RKO (cell line): ENCODE results near the gene HEXB.

ENCODE experiments used
- DNase-seq: peaks from one replicate; pipeline ENCODE4 v3.0.0-alpha.2; 2016; ENCODE audit warnings: low spot score

Gene HEXB

GRCh38 chr5:74684900-74685851 is at the start of gene HEXB:
HEXB (plus strand) TSS chr5:74685233; CDS start chr5:74685261, 28 bp downstream.
- DNase-seq: peak; percentile 93

- no peak for DNase-seq
Measured at GRCh38 chr5:74636149-74636548, 48.9 kb upstream of the HEXB start.

- no peak for DNase-seq
Measured at GRCh38 chr5:74636552-74636951, 48.5 kb upstream of the HEXB start.

GRCh38 chr5:74638544-74638969 is 46.5 kb upstream of the HEXB start:
- peak; percentile 34 for DNase-seq

- peak; percentile 68 for DNase-seq
Measured at GRCh38 chr5:74638970-74639806, 45.8 kb upstream of the HEXB start.

- peak; percentile 68 for DNase-seq
Measured at GRCh38 chr5:74639807-74640449, 45.1 kb upstream of the HEXB start.

- DNase-seq: peak; percentile 88
Measured at GRCh38 chr5:74640450-74640953, 44.5 kb upstream of the HEXB start, which contains the start of gene ENC1. ENC1 (minus strand) TSS chr5:74640728; CDS start chr5:74636485, 4,243 bp downstream.

- DNase-seq: peak; percentile 83
Measured at GRCh38 chr5:74640954-74641734, 43.9 kb upstream of the HEXB start.

- peak; percentile 81 for DNase-seq
Measured at GRCh38 chr5:74641735-74642542, 43.1 kb upstream of the HEXB start.

GRCh38 chr5:74642543-74642863 is 42.5 kb upstream of the HEXB start:
- no peak for DNase-seq

GRCh38 chr5:74643111-74643562 is 41.9 kb upstream of the HEXB start:
- DNase-seq: peak; percentile 95

- no peak for DNase-seq
Measured at GRCh38 chr5:74647096-74647495, 37.9 kb upstream of the HEXB start.

GRCh38 chr5:74648835-74649293 is 36.2 kb upstream of the HEXB start:
- DNase-seq: peak; percentile 71

- DNase-seq: no peak
Measured at GRCh38 chr5:74649421-74649973, 35.5 kb upstream of the HEXB start.

GRCh38 chr5:74651710-74652109 is 33.3 kb upstream of the HEXB start:
- no peak for DNase-seq

- no peak for DNase-seq
Measured at GRCh38 chr5:74652576-74652975, 32.5 kb upstream of the HEXB start.

GRCh38 chr5:74653991-74654390 is 31.0 kb upstream of the HEXB start:
- no peak for DNase-seq

GRCh38 chr5:74655206-74655605 is 29.8 kb upstream of the HEXB start:
- DNase-seq: no peak

GRCh38 chr5:74655716-74656115 is 29.3 kb upstream of the HEXB start:
- no peak for DNase-seq

- no peak for DNase-seq
Measured at GRCh38 chr5:74657165-74657564, 27.9 kb upstream of the HEXB start.
